ENCODE results near the gene SH3PXD2A.

Gene SH3PXD2A

GRCh38 chr10:103729851-103730250 lies 125.5 kb downstream of the SH3PXD2A start:
- ATAC-seq (replicated peaks; ENCODE audit: extremely low read depth, poor library complexity, severe bottlenecking) (no peak), DNase-seq (ENCODE audit: low spot score in 2 of 2) (no peak)
- Mint-ChIP-seq H3K27ac (ENCODE audit: low read depth) (no peak overlapping the region), H3K9me3 (no peaks in the 10 kb centered on the region), H3K4me1 (peaks cover 4% of the 10 kb centered on the region), H3K36me3 (ENCODE audit: insufficient read depth) (no peaks in the 10 kb centered on the region), H3K4me3 (no peak overlapping the region), H3K27me3 (no peaks in the 10 kb centered on the region)

GRCh38 chr10:103727991-103728689 lies 127.2 kb downstream of the SH3PXD2A start:
- no peaks in the 10 kb centered on the region for H3K36me3 Mint-ChIP-seq (ENCODE audit: insufficient read depth)
- DNase-seq (ENCODE audit: low spot score in 2 of 2): no peak
- ATAC-seq (replicated peaks; ENCODE audit: extremely low read depth, poor library complexity, severe bottlenecking): no peak
- no peaks in the 10 kb centered on the region for H3K9me3 Mint-ChIP-seq
- no peak overlapping the region for H3K27ac Mint-ChIP-seq (ENCODE audit: low read depth)
- H3K27me3 Mint-ChIP-seq: no peaks in the 10 kb centered on the region
- H3K4me1 Mint-ChIP-seq: peaks cover 4% of the 10 kb centered on the region
- no peak overlapping the region for H3K4me3 Mint-ChIP-seq

GRCh38 chr10:103727546-103727963 lies 127.8 kb downstream of the SH3PXD2A start:
- Mint-ChIP-seq H3K4me3 (no peak overlapping the region), H3K9me3 (no peaks in the 10 kb centered on the region), H3K36me3 (ENCODE audit: insufficient read depth) (no peaks in the 10 kb centered on the region), H3K4me1 (peaks cover 4% of the 10 kb centered on the region), H3K27ac (ENCODE audit: low read depth) (no peak overlapping the region), H3K27me3 (no peaks in the 10 kb centered on the region)
- DNase-seq (ENCODE audit: low spot score in 2 of 2) (no peak), ATAC-seq (replicated peaks; ENCODE audit: extremely low read depth, poor library complexity, severe bottlenecking) (no peak)

- Mint-ChIP-seq H3K27ac (ENCODE audit: low read depth) (no peak overlapping the region), H3K4me3 (no peak overlapping the region), H3K36me3 (ENCODE audit: insufficient read depth) (no peaks in the 10 kb centered on the region), H3K4me1 (peaks cover 4% of the 10 kb centered on the region), H3K27me3 (no peaks in the 10 kb centered on the region), H3K9me3 (no peaks in the 10 kb centered on the region)
- ATAC-seq (replicated peaks; ENCODE audit: extremely low read depth, poor library complexity, severe bottlenecking) (no peak), DNase-seq (ENCODE audit: low spot score in 2 of 2) (no peak)
Measured at GRCh38 chr10:103726637-103727036, 128.7 kb downstream of the SH3PXD2A start.

GRCh38 chr10:103725242-103725641 lies 130.1 kb downstream of the SH3PXD2A start:
- Mint-ChIP-seq H3K4me3 (no peak overlapping the region), H3K36me3 (ENCODE audit: insufficient read depth) (no peaks in the 10 kb centered on the region), H3K27ac (ENCODE audit: low read depth) (no peak overlapping the region), H3K27me3 (no peaks in the 10 kb centered on the region), H3K4me1 (no peaks in the 10 kb centered on the region), H3K9me3 (no peaks in the 10 kb centered on the region)
- no peak for DNase-seq (ENCODE audit: low spot score in 2 of 2)
- ATAC-seq (replicated peaks; ENCODE audit: extremely low read depth, poor library complexity, severe bottlenecking): no peak

GRCh38 chr10:103724771-103725170 lies 130.6 kb downstream of the SH3PXD2A start:
- ATAC-seq (replicated peaks; ENCODE audit: extremely low read depth, poor library complexity, severe bottlenecking) (no peak), DNase-seq (ENCODE audit: low spot score in 2 of 2) (no peak)
- no peak overlapping the region for H3K27ac Mint-ChIP-seq (ENCODE audit: low read depth)
- H3K27me3 Mint-ChIP-seq: no peaks in the 10 kb centered on the region
- no peaks in the 10 kb centered on the region for H3K36me3 Mint-ChIP-seq (ENCODE audit: insufficient read depth)
- no peak overlapping the region for H3K4me3 Mint-ChIP-seq
- H3K4me1 Mint-ChIP-seq: no peaks in the 10 kb centered on the region
- no peaks in the 10 kb centered on the region for H3K9me3 Mint-ChIP-seq

- H3K9me3 Mint-ChIP-seq: no peaks in the 10 kb centered on the region
- no peak overlapping the region for H3K27ac Mint-ChIP-seq (ENCODE audit: low read depth)
- no peak overlapping the region for H3K4me3 Mint-ChIP-seq
- no peaks in the 10 kb centered on the region for H3K4me1 Mint-ChIP-seq
- no peak for DNase-seq (ENCODE audit: low spot score in 2 of 2)
- ATAC-seq (replicated peaks; ENCODE audit: extremely low read depth, poor library complexity, severe bottlenecking): no peak
- H3K36me3 Mint-ChIP-seq (ENCODE audit: insufficient read depth): no peaks in the 10 kb centered on the region
- H3K27me3 Mint-ChIP-seq: no peaks in the 10 kb centered on the region
Measured at GRCh38 chr10:103724074-103724473, 131.3 kb downstream of the SH3PXD2A start.

- no peaks in the 10 kb centered on the region for H3K27me3 Mint-ChIP-seq
- ATAC-seq (replicated peaks; ENCODE audit: extremely low read depth, poor library complexity, severe bottlenecking) (no peak), DNase-seq (ENCODE audit: low spot score in 2 of 2) (no peak)
- no peaks in the 10 kb centered on the region for H3K36me3 Mint-ChIP-seq (ENCODE audit: insufficient read depth)
- H3K4me1 Mint-ChIP-seq: no peaks in the 10 kb centered on the region
- no peak overlapping the region for H3K27ac Mint-ChIP-seq (ENCODE audit: low read depth)
- H3K9me3 Mint-ChIP-seq: no peaks in the 10 kb centered on the region
- no peak overlapping the region for H3K4me3 Mint-ChIP-seq
Measured at GRCh38 chr10:103723557-103723956, 131.8 kb downstream of the SH3PXD2A start.

GRCh38 chr10:103722632-103723031 lies 132.7 kb downstream of the SH3PXD2A start:
- Mint-ChIP-seq H3K36me3 (ENCODE audit: insufficient read depth) (no peaks in the 10 kb centered on the region), H3K4me3 (no peak overlapping the region), H3K9me3 (no peaks in the 10 kb centered on the region), H3K4me1 (no peaks in the 10 kb centered on the region), H3K27me3 (no peaks in the 10 kb centered on the region), H3K27ac (ENCODE audit: low read depth) (no peak overlapping the region)
- no peak for DNase-seq (ENCODE audit: low spot score in 2 of 2)
- no peak for ATAC-seq (replicated peaks; ENCODE audit: extremely low read depth, poor library complexity, severe bottlenecking)

- Mint-ChIP-seq H3K36me3 (ENCODE audit: insufficient read depth) (no peaks in the 10 kb centered on the region), H3K4me1 (no peaks in the 10 kb centered on the region), H3K4me3 (no peak overlapping the region), H3K9me3 (no peaks in the 10 kb centered on the region), H3K27ac (ENCODE audit: low read depth) (no peak overlapping the region), H3K27me3 (no peaks in the 10 kb centered on the region)
- ATAC-seq (replicated peaks; ENCODE audit: extremely low read depth, poor library complexity, severe bottlenecking) (no peak), DNase-seq (ENCODE audit: low spot score in 2 of 2) (no peak)
Measured at GRCh38 chr10:103720964-103721335, 134.4 kb downstream of the SH3PXD2A start.

GRCh38 chr10:103720328-103720963 lies 134.9 kb downstream of the SH3PXD2A start:
- DNase-seq (ENCODE audit: low spot score in 2 of 2) (no peak), ATAC-seq (replicated peaks; ENCODE audit: extremely low read depth, poor library complexity, severe bottlenecking) (no peak)
- Mint-ChIP-seq H3K36me3 (ENCODE audit: insufficient read depth) (no peaks in the 10 kb centered on the region), H3K4me1 (no peaks in the 10 kb centered on the region), H3K27me3 (no peaks in the 10 kb centered on the region), H3K4me3 (no peak overlapping the region), H3K27ac (ENCODE audit: low read depth) (no peak overlapping the region), H3K9me3 (no peaks in the 10 kb centered on the region)

- no peak overlapping the region for H3K27ac Mint-ChIP-seq (ENCODE audit: low read depth)
Measured at GRCh38 chr10:103719036-103719435, 136.3 kb downstream of the SH3PXD2A start.

GRCh38 chr10:103718247-103718620 lies 137.1 kb downstream of the SH3PXD2A start:
- H3K36me3 Mint-ChIP-seq (ENCODE audit: insufficient read depth): no peaks in the 10 kb centered on the region
- no peak overlapping the region for H3K27ac Mint-ChIP-seq (ENCODE audit: low read depth)
- H3K4me3 Mint-ChIP-seq: no peak overlapping the region
- DNase-seq (ENCODE audit: low spot score in 2 of 2) (no peak), ATAC-seq (replicated peaks; ENCODE audit: extremely low read depth, poor library complexity, severe bottlenecking) (no peak)
- H3K4me1 Mint-ChIP-seq: no peaks in the 10 kb centered on the region
- H3K27me3 Mint-ChIP-seq: no peaks in the 10 kb centered on the region
- H3K9me3 Mint-ChIP-seq: no peaks in the 10 kb centered on the region

More at GRCh38 chr10:103719036-103719435, 136.3 kb downstream of the SH3PXD2A start:
- no peak for DNase-seq (ENCODE audit: low spot score in 2 of 2)
- H3K36me3 Mint-ChIP-seq (ENCODE audit: insufficient read depth): no peaks in the 10 kb centered on the region
- no peaks in the 10 kb centered on the region for H3K9me3 Mint-ChIP-seq
- no peak overlapping the region for H3K4me3 Mint-ChIP-seq
- no peak for ATAC-seq (replicated peaks; ENCODE audit: extremely low read depth, poor library complexity, severe bottlenecking)
- no peaks in the 10 kb centered on the region for H3K4me1 Mint-ChIP-seq
- no peaks in the 10 kb centered on the region for H3K27me3 Mint-ChIP-seq
